Measurements from ENCODE around the gene PRKAR1A. TPM values are rescaled to one million over a fixed set of nuclear protein-coding genes. Genes with fewer than 3 reads are reported as not detected.
"Not testable (repeated sequence)": the region's sequence is repeated elsewhere in the genome, so short reads cannot be mapped to it uniquely, and the experiment has no call there.

PRKAR1A gene
- total RNA-seq, 1 donor from 2014 or later = 268 TPM

- H3K27ac Mint-ChIP-seq = no peak overlapping the region
- no peaks in the 10 kb centered on the region for H3K36me3 Mint-ChIP-seq
Observed at GRCh38 chr17:68578236-68578635, 66.0 kb downstream of the PRKAR1A start.

GRCh38 chr17:68579194-68579927 is 67.1 kb downstream of the PRKAR1A start:
- Mint-ChIP-seq H3K4me3 (no peak overlapping the region), H3K36me3 (no peaks in the 10 kb centered on the region), H3K9me3 (peaks cover 4% of the 10 kb centered on the region), H3K27ac (no peak overlapping the region), H3K27me3 (ENCODE audit: low read depth) (no peaks in the 10 kb centered on the region), H3K4me1 (peaks cover 4% of the 10 kb centered on the region)
- no peak for DNase-seq (ENCODE audit: low spot score in 2 of 2, unreplicated experiment in 2 of 2)
- TF ChIP-seq CTCF (IDR thresholded peaks at IDR 0.05; ENCODE audit: unreplicated experiment) = no peak

More at GRCh38 chr17:68578236-68578635, 66.0 kb downstream of the PRKAR1A start:
- Mint-ChIP-seq H3K4me3 (no peak overlapping the region), H3K27me3 (ENCODE audit: low read depth) (no peaks in the 10 kb centered on the region), H3K9me3 (peaks cover 4% of the 10 kb centered on the region), H3K4me1 (peaks cover 4% of the 10 kb centered on the region)
- no peak for DNase-seq (ENCODE audit: low spot score in 2 of 2, unreplicated experiment in 2 of 2)
- no peak for TF ChIP-seq CTCF (IDR thresholded peaks at IDR 0.05; ENCODE audit: unreplicated experiment)

GRCh38 chr17:68580236-68580770 is 68.1 kb downstream of the PRKAR1A start:
- Mint-ChIP-seq H3K36me3 (no peaks in the 10 kb centered on the region), H3K4me1 (peaks cover 6% of the 10 kb centered on the region), H3K9me3 (peaks cover 4% of the 10 kb centered on the region), H3K27ac (no peak overlapping the region), H3K4me3 (no peak overlapping the region), H3K27me3 (ENCODE audit: low read depth) (no peaks in the 10 kb centered on the region)
- DNase-seq (ENCODE audit: low spot score in 2 of 2, unreplicated experiment in 2 of 2) = no peak
- TF ChIP-seq CTCF (IDR thresholded peaks at IDR 0.05; ENCODE audit: unreplicated experiment) = no peak

- H3K9me3 Mint-ChIP-seq = peaks cover 4% of the 10 kb centered on the region
- H3K4me3 Mint-ChIP-seq = no peak overlapping the region
- H3K27me3 Mint-ChIP-seq (ENCODE audit: low read depth) = no peaks in the 10 kb centered on the region
- peaks cover 4% of the 10 kb centered on the region for H3K4me1 Mint-ChIP-seq
- no peaks in the 10 kb centered on the region for H3K36me3 Mint-ChIP-seq
- H3K27ac Mint-ChIP-seq = no peak overlapping the region
- no peak for DNase-seq (ENCODE audit: low spot score in 2 of 2, unreplicated experiment in 2 of 2)
- TF ChIP-seq CTCF (IDR thresholded peaks at IDR 0.05; ENCODE audit: unreplicated experiment) = no peak
Observed at GRCh38 chr17:68581863-68582645, 69.8 kb downstream of the PRKAR1A start.

GRCh38 chr17:68582867-68583266 is 70.6 kb downstream of the PRKAR1A start:
- not testable (repeated sequence) for H3K9me3 Mint-ChIP-seq; H3K4me3 Mint-ChIP-seq; H3K27me3 Mint-ChIP-seq (ENCODE audit: low read depth); H3K4me1 Mint-ChIP-seq; DNase-seq (ENCODE audit: low spot score in 2 of 2, unreplicated experiment in 2 of 2); H3K27ac Mint-ChIP-seq; H3K36me3 Mint-ChIP-seq
